ENCODE data around the gene WNT1.

WNT1 gene

GRCh38 chr12:48978291-48978740, at the start of gene WNT1:
TSS of gene WNT1 (plus strand) at chr12:48978322. CDS start at chr12:48978651, 329 bp downstream.
- no peak for DNase-seq (ENCODE audit: low read depth)

- DNase-seq (ENCODE audit: low read depth), result no peak
Measured at GRCh38 chr12:48929551-48929950, 48.6 kb upstream of the WNT1 start.

GRCh38 chr12:48930475-48930874, 47.6 kb upstream of the WNT1 start:
- DNase-seq (ENCODE audit: low read depth), result no peak

- no peak for DNase-seq (ENCODE audit: low read depth)
Measured at GRCh38 chr12:48932878-48933277, 45.2 kb upstream of the WNT1 start.

- no peak for DNase-seq (ENCODE audit: low read depth)
Measured at GRCh38 chr12:48933664-48934311, 44.3 kb upstream of the WNT1 start.

GRCh38 chr12:48934312-48934706, 43.8 kb upstream of the WNT1 start:
- DNase-seq (ENCODE audit: low read depth), result no peak

GRCh38 chr12:48936379-48936979, 41.6 kb upstream of the WNT1 start:
- peak; percentile 77 for DNase-seq (ENCODE audit: low read depth)

- no peak for DNase-seq (ENCODE audit: low read depth)
Measured at GRCh38 chr12:48937170-48937569, 41.0 kb upstream of the WNT1 start.

GRCh38 chr12:48938805-48939204, 39.3 kb upstream of the WNT1 start:
- DNase-seq (ENCODE audit: low read depth), result no peak

GRCh38 chr12:48940181-48940580, 37.9 kb upstream of the WNT1 start:
- DNase-seq (ENCODE audit: low read depth), result no peak

GRCh38 chr12:48943221-48943620, 34.9 kb upstream of the WNT1 start:
- no peak for DNase-seq (ENCODE audit: low read depth)

- DNase-seq (ENCODE audit: low read depth), result no peak
Measured at GRCh38 chr12:48946205-48946604, 31.9 kb upstream of the WNT1 start.

GRCh38 chr12:48946943-48947342, 31.2 kb upstream of the WNT1 start:
- DNase-seq (ENCODE audit: low read depth), result no peak

GRCh38 chr12:48947727-48948126, 30.4 kb upstream of the WNT1 start:
- no peak for DNase-seq (ENCODE audit: low read depth)

- DNase-seq (ENCODE audit: low read depth), result no peak
Measured at GRCh38 chr12:48952691-48953090, 25.4 kb upstream of the WNT1 start.

- DNase-seq (ENCODE audit: low read depth), result no peak
Measured at GRCh38 chr12:48954061-48954460, 24.1 kb upstream of the WNT1 start.

- no peak for DNase-seq (ENCODE audit: low read depth)
Measured at GRCh38 chr12:48954841-48955501, 23.2 kb upstream of the WNT1 start.

- DNase-seq (ENCODE audit: low read depth), result no peak
Measured at GRCh38 chr12:48956279-48957140, 21.6 kb upstream of the WNT1 start.

GRCh38 chr12:48957141-48958048, 20.7 kb upstream of the WNT1 start, which contains the start of gene ARF3:
TSS of gene ARF3 (minus strand) at chr12:48957487. CDS start at chr12:48941095, 16,392 bp downstream.
- DNase-seq (ENCODE audit: low read depth), result peak; percentile 77

- DNase-seq (ENCODE audit: low read depth), result no peak
Measured at GRCh38 chr12:48958049-48958388, 20.1 kb upstream of the WNT1 start.

- DNase-seq (ENCODE audit: low read depth), result no peak
Measured at GRCh38 chr12:48960834-48961233, 17.3 kb upstream of the WNT1 start.

All from stimulated activated CD8-positive, alpha-beta memory T cell treated with anti-CD3 and anti-CD28 coated beads, Interleukin-15, amount 100 ng/mL, for 1 hour (primary cell).